ENCODE measurements around the gene DZIP1L.

DNA sequence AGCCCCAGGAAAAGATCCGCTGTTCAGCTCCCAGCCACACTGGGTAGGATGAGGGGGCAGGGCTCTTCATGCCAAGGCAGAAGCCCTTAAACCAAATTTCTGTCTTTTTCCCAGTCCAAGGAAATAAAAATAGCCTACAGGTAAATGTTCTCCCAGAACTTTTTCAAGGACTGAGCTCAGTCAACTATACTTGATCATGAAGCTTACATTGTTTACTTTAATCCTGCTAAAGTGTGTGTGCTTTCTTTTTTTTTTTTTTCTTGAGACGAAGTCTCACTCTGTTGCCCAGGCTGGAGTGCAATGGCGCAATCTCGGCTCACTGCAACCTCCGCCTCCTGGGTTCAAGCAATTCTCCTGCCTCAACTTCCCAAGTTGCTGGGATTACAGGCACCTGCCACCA is 87.6 kb downstream of the DZIP1L start:
- TF ChIP-seq, protein P1, sequence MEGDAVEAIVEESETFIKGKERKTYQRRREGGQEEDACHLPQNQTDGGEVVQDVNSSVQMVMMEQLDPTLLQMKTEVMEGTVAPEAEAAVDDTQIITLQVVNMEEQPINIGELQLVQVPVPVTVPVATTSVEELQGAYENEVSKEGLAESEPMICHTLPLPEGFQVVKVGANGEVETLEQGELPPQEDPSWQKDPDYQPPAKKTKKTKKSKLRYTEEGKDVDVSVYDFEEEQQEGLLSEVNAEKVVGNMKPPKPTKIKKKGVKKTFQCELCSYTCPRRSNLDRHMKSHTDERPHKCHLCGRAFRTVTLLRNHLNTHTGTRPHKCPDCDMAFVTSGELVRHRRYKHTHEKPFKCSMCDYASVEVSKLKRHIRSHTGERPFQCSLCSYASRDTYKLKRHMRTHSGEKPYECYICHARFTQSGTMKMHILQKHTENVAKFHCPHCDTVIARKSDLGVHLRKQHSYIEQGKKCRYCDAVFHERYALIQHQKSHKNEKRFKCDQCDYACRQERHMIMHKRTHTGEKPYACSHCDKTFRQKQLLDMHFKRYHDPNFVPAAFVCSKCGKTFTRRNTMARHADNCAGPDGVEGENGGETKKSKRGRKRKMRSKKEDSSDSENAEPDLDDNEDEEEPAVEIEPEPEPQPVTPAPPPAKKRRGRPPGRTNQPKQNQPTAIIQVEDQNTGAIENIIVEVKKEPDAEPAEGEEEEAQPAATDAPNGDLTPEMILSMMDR (IDR thresholded peaks at IDR 0.05) = no peak
- TF ChIP-seq POLR2A (IDR thresholded peaks at IDR 0.05) = no peak
